GM18868 (cell line): ENCODE measurements around the gene E2F6.
"Not testable (repeated sequence)": the region's sequence is repeated elsewhere in the genome, so short reads cannot be mapped to it uniquely, and the experiment has no call there.

Experiments used
- ATAC-seq: cut with Tn5 transposase; IDR thresholded peaks from one replicate; pipeline ENCODE4 v1.9.1; 2021; ENCODE audit warnings: mild to moderate bottlenecking, moderate library complexity; ENCODE audit not compliant: unreplicated experiment

E2F6 gene

GRCh38 chr2:11417946-11418585, 47.9 kb downstream of the E2F6 start:
- ATAC-seq, result no peak

- ATAC-seq, result no peak
Measured at GRCh38 chr2:11416931-11417330, 49.0 kb downstream of the E2F6 start.

- ATAC-seq, result no peak
Measured at GRCh38 chr2:11416186-11416585, 49.8 kb downstream of the E2F6 start.

- ATAC-seq, result no peak
Measured at GRCh38 chr2:11414372-11415124, 51.4 kb downstream of the E2F6 start.

- ATAC-seq, result no peak
Measured at GRCh38 chr2:11412449-11412810, 53.5 kb downstream of the E2F6 start.

- ATAC-seq, result no peak
Measured at GRCh38 chr2:11411768-11412448, 54.1 kb downstream of the E2F6 start.

- ATAC-seq, result no peak
Measured at GRCh38 chr2:11411244-11411643, 54.7 kb downstream of the E2F6 start.

GRCh38 chr2:11410101-11410500, 55.9 kb downstream of the E2F6 start:
- no peak for ATAC-seq

GRCh38 chr2:11409572-11409959, 56.4 kb downstream of the E2F6 start:
- no peak for ATAC-seq

GRCh38 chr2:11408959-11409571, 56.9 kb downstream of the E2F6 start:
- no peak for ATAC-seq

GRCh38 chr2:11407413-11407812, 58.5 kb downstream of the E2F6 start:
- ATAC-seq, result no peak

GRCh38 chr2:11406958-11407381, 59.0 kb downstream of the E2F6 start:
- ATAC-seq, result no peak

GRCh38 chr2:11406267-11406957, 59.5 kb downstream of the E2F6 start:
- ATAC-seq, result no peak

GRCh38 chr2:11405599-11406266, 60.2 kb downstream of the E2F6 start:
- no peak for ATAC-seq

- not testable (repeated sequence) for ATAC-seq
Measured at GRCh38 chr2:11405074-11405406, 60.9 kb downstream of the E2F6 start.

GRCh38 chr2:11404376-11405073, 61.4 kb downstream of the E2F6 start:
- ATAC-seq, result no peak

- ATAC-seq, result no peak
Measured at GRCh38 chr2:11402436-11402835, 63.5 kb downstream of the E2F6 start.

- ATAC-seq, result no peak
Measured at GRCh38 chr2:11399438-11399762, 66.6 kb downstream of the E2F6 start.

GRCh38 chr2:11398750-11399437, 67.1 kb downstream of the E2F6 start:
- ATAC-seq, result no peak

GRCh38 chr2:11397513-11397912, 68.4 kb downstream of the E2F6 start:
- no peak for ATAC-seq
